Erythroblast (primary cell): ENCODE results near the gene CD53.

Source experiments
- GATA1 ChIP-seq: IDR thresholded peaks from 2 replicates; pipeline ENCODE4 v1.6.1; 2011; ENCODE audit warnings: low read depth, mild to moderate bottlenecking, control low read depth, low read length, moderate library complexity
- POLR2A ChIP-seq: IDR thresholded peaks from 2 replicates; pipeline ENCODE4 v1.6.1; 2011; ENCODE audit warnings: mild to moderate bottlenecking, low read length

DNA sequence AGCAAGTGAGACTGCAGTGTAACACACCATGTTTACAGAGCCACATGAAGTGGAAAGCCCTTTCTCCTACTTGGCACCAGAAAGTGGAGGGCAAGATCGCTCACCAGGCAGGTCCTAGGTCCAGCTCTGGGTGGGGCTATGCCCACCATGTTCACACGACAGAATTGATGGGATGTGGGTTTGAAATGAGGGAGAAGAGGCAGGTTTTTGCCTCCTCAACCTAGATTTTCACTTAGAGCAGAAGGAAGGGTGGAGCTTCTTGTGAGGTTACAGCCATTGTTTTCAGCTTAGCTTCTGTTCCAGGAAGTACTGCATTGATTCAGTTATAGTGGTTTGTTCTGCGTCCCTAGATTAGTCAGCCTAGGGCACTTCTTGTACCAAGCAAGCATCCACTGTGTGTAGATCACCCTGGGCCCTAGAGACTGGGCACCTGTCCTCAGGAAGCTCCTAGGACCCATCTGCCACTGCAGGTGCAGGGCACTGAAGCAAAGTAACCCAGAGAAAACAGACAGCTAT lies 2.3 kb downstream of the CD53 start:
- peak; percentile 50 for TF ChIP-seq POLR2A
- no peak for TF ChIP-seq GATA1
